HCT116 (cell line): ENCODE results near the gene KCMF1. TPM values are rescaled to one million over a fixed set of nuclear protein-coding genes. Genes with fewer than 3 reads are reported as not detected.

ENCODE experiments used
- ATAC-seq: fragments of 200-7000 bp; cut with Tn5 transposase; 2 replicates; pipeline ENCODE4 v1.9.1; 2020; ENCODE audit warnings: mild to moderate bottlenecking, moderate library complexity
- BruUV-seq: library from RNA; stranded (reverse); fragments of 400-500 nt; replicated peaks from 2 replicates; lab custom pipeline; 2021; lab: Mats Ljungman, UMichigan
- CTCF ChIA-PET: fragments of 300-600 bp; sonication (Branson Sonifier 250); formaldehyde crosslinking; loops from one replicate; lab custom pipeline; 2021; ENCODE audit warnings: antibody characterized with exemption; lab: Charles Lee
- POLR2A ChIA-PET: fragments of 300-600, 350-600 bp; sonication (Branson Sonifier 250); formaldehyde crosslinking; loops from one replicate; lab custom pipeline; 2021; ENCODE audit warnings: antibody characterized with exemption; lab: Charles Lee
- RAD21 ChIA-PET, 2 experiments: fragments of 300-600 bp; sonication (Branson Sonifier 250); formaldehyde crosslinking; loops; one replicate each; lab custom pipeline; 2023; ENCODE audit warnings: low total read pairs in 2 of 2; ENCODE audit not compliant: uncharacterized antibody in 2 of 2, unreplicated experiment in 2 of 2, low non-redundant PET in 1 of 2; lab: Charles Lee
- DNase-seq: peaks from one replicate; pipeline ENCODE4 v3.0.0-alpha.2; 2010; ENCODE audit warnings: low read depth, low spot score
- H2AFZ ChIP-seq: fragments of 200-600 bp; shearing (Covaris generic), sonication (generic); 2 replicates; pipeline ENCODE4 v1.6.1; 2017; ENCODE audit warnings: low read depth, mixed run types, mixed read lengths, antibody characterized with exemption, low read length; ENCODE audit not compliant: poor library complexity, severe bottlenecking
- H3K27ac ChIP-seq: 2 replicates; pipeline ENCODE4 v1.5.1; 2012; ENCODE audit warnings: low read depth, low read length
- H3K27me3 ChIP-seq: fragments of 200-600 bp; sonication (generic); 2 replicates; pipeline ENCODE4 v1.6.1; 2016; ENCODE audit warnings: mixed run types, low read length, mixed read lengths; ENCODE audit not compliant: insufficient read depth
- H3K36me3 ChIP-seq, 2 experiments: fragments of 200-500 bp in 1 of 2; fragments of 200-600 bp in 1 of 2; sonication (Bioruptor generic) in 1 of 2; sonication (generic) in 1 of 2; 2 replicates each; pipeline versions ENCODE4 v1.5.1 to v1.6.1; 2014 to 2016; ENCODE audit warnings: low read length in 2 of 2, inconsistent platforms in 1 of 2, mixed read lengths in 1 of 2, mixed run types in 1 of 2; ENCODE audit not compliant: insufficient read depth in 2 of 2, control insufficient read depth in 1 of 2
- H3K4me1 ChIP-seq, 2 experiments: fragments of 200-600 bp in 1 of 2; sonication (generic) in 1 of 2; 2 replicates each; pipeline versions ENCODE4 v1.5.1 to v1.6.1; 2012 to 2017; ENCODE audit warnings: low read length in 2 of 2, inconsistent platforms in 1 of 2, mild to moderate bottlenecking in 1 of 2, mixed read lengths in 1 of 2, mixed run types in 1 of 2, moderate library complexity in 1 of 2; ENCODE audit not compliant: insufficient read depth in 2 of 2, control insufficient read depth in 1 of 2
- H3K4me2 ChIP-seq: fragments of 200-600 bp; sonication (generic); 2 replicates; pipeline ENCODE4 v1.6.1; 2017; ENCODE audit warnings: mixed run types, low read length, mixed read lengths
- H3K4me3 ChIP-seq, 2 experiments: fragments of 200-600 bp in 1 of 2; sonication (generic) in 1 of 2; replicated peaks in 1 of 2; 2 replicates each; pipeline ENCODE4 v1.5.1; 2011 to 2016; ENCODE audit warnings: low read length in 2 of 2, control low read depth in 1 of 2, low read depth in 1 of 2, mild to moderate bottlenecking in 1 of 2, mixed read lengths in 1 of 2, mixed run types in 1 of 2
- H3K79me2 ChIP-seq: fragments of 200-600 bp; sonication (generic); 2 replicates; pipeline ENCODE4 v1.6.1; 2017; ENCODE audit warnings: mild to moderate bottlenecking, mixed run types, low read length, moderate library complexity, mixed read lengths; ENCODE audit not compliant: insufficient read depth
- H3K9ac ChIP-seq: fragments of 200-600 bp; sonication (generic); 2 replicates; pipeline ENCODE4 v1.6.1; 2016; ENCODE audit warnings: low read length, mixed read lengths
- H3K9me2 ChIP-seq: fragments of 200-600 bp; sonication (generic), shearing (Covaris generic); 2 replicates; pipeline ENCODE4 v1.6.1; 2017; ENCODE audit warnings: mixed run types, mild to moderate bottlenecking, moderate library complexity; ENCODE audit not compliant: insufficient read depth
- H3K9me3 ChIP-seq, 2 experiments: fragments of 200-500 bp in 1 of 2; fragments of 200-600 bp in 1 of 2; sonication (Bioruptor generic) in 1 of 2; sonication (generic) in 1 of 2; 2 replicates each; pipeline ENCODE4 v1.6.1; 2014 to 2017; ENCODE audit warnings: low read length in 2 of 2, mixed read lengths in 2 of 2, inconsistent platforms in 1 of 2, low read depth in 1 of 2, mild to moderate bottlenecking in 1 of 2, mixed run types in 1 of 2, moderate library complexity in 1 of 2; ENCODE audit not compliant: control insufficient read depth in 1 of 2, insufficient read depth in 1 of 2
- H4K20me1 ChIP-seq: fragments of 200-600 bp; sonication (generic), shearing (Covaris generic); 2 replicates; pipeline ENCODE4 v1.6.1; 2017; ENCODE audit warnings: mixed run types, mild to moderate bottlenecking, moderate library complexity; ENCODE audit not compliant: insufficient read depth
- CBX3 ChIP-seq: IDR thresholded peaks from 2 replicates; pipeline ENCODE4 v1.6.1; 2012; ENCODE audit warnings: low read depth
- CEBPB ChIP-seq: IDR thresholded peaks from 2 replicates; pipeline ENCODE4 v1.6.1; 2012; ENCODE audit warnings: low read depth
- EGR1 ChIP-seq: IDR thresholded peaks from 2 replicates; pipeline ENCODE4 v1.6.1; 2012; ENCODE audit warnings: low read depth
- ELF1 ChIP-seq: IDR thresholded peaks from 2 replicates; pipeline ENCODE4 v1.6.1; 2012; ENCODE audit warnings: low read depth, borderline replicate concordance
- EZH2phosphoT487 ChIP-seq: fragments of 200-600 bp; IDR thresholded peaks from 2 replicates; pipeline ENCODE4 v1.6.1; 2018; ENCODE audit warnings: antibody characterized with exemption, borderline replicate concordance
- FOSL1 ChIP-seq: IDR thresholded peaks from 2 replicates; pipeline ENCODE4 v1.6.1; 2012; ENCODE audit warnings: low read depth
- JUND ChIP-seq: IDR thresholded peaks from 2 replicates; pipeline ENCODE4 v1.6.1; 2012
- POLR2A ChIP-seq: IDR thresholded peaks from 2 replicates; pipeline ENCODE4 v1.7.0; 2011; ENCODE audit warnings: borderline replicate concordance; ENCODE audit not compliant: insufficient read depth, insufficient read length; ENCODE audit errors: extremely low read depth
- POLR2AphosphoS5 ChIP-seq: IDR thresholded peaks from 2 replicates; pipeline ENCODE4 v1.6.1; 2011; ENCODE audit warnings: mild to moderate bottlenecking, low read depth, low read length, moderate library complexity
- SP1 ChIP-seq: IDR thresholded peaks from 2 replicates; pipeline ENCODE4 v1.6.1; 2012; ENCODE audit warnings: low read depth
- SRF ChIP-seq: IDR thresholded peaks from 2 replicates; pipeline ENCODE4 v1.6.1; 2012; ENCODE audit warnings: low read depth
- TCF7L2 ChIP-seq: IDR thresholded peaks from 2 replicates; pipeline ENCODE4 v1.7.0; 2011; ENCODE audit warnings: borderline replicate concordance, inconsistent platforms; ENCODE audit not compliant: insufficient read depth, insufficient read length; ENCODE audit errors: extremely low read depth
- intact Hi-C: fragments of 100-400 bp; cut with micrococcal nuclease; formaldehyde crosslinking; loops from 2 replicates; pipeline ENCODE4 v1.10.0; 2022
- total RNA-seq: library from RNA; stranded (reverse); gene quantifications from one replicate; pipeline ENCODE4 v1.2.1, GENCODE V29; 2021; ENCODE audit not compliant: unreplicated experiment
- TF ChIP-seq, protein P1 (sequence below), 3 experiments: fragments of 200-600 bp in 1 of 3; sonication (generic) in 1 of 3; IDR thresholded peaks in 2 of 3; conservative IDR thresholded peaks in 1 of 3; 2 replicates each; pipeline ENCODE4 v1.5.1; 2012 to 2017; ENCODE audit warnings: low read depth in 2 of 3, low read length in 2 of 3, antibody characterized with exemption in 1 of 3, borderline replicate concordance in 1 of 3, control low read depth in 1 of 3, mild to moderate bottlenecking in 1 of 3, mixed read lengths in 1 of 3, mixed run types in 1 of 3, moderate library complexity in 1 of 3; ENCODE audit not compliant: insufficient read depth in 1 of 3
- TF ChIP-seq, protein P2 (sequence below): IDR thresholded peaks from 2 replicates; pipeline ENCODE4 v1.6.1; 2012
- TF ChIP-seq, protein P3 (sequence below): IDR thresholded peaks from 2 replicates; pipeline ENCODE4 v1.6.1; 2011; ENCODE audit warnings: mild to moderate bottlenecking, low read length, moderate library complexity; ENCODE audit not compliant: insufficient replicate concordance; ENCODE audit errors: extremely low read depth

KCMF1 gene
- total RNA-seq, 1 experiment from 2014 or later, result 119 TPM

DNA sequence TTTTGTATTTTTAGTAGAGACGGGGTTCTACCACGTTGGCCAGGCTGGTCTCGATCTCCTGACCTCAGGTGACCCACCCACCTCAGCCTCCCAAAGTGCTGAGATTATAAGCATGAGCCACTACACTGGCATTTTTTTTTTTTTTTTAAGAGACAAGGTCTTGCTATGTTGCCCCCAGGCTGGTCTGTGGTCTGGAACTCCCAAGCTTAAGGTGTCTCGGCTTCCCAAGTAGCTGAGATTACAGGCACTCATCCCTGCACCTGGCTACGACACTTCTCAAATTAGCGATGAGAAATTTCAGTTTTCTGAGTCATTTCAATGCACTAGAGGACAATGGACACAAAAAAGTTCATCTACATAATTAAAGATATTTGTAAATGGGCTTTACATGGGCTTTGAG is 125.7 kb downstream of the KCMF1 start (continued):
- TF ChIP-seq, protein P1, sequence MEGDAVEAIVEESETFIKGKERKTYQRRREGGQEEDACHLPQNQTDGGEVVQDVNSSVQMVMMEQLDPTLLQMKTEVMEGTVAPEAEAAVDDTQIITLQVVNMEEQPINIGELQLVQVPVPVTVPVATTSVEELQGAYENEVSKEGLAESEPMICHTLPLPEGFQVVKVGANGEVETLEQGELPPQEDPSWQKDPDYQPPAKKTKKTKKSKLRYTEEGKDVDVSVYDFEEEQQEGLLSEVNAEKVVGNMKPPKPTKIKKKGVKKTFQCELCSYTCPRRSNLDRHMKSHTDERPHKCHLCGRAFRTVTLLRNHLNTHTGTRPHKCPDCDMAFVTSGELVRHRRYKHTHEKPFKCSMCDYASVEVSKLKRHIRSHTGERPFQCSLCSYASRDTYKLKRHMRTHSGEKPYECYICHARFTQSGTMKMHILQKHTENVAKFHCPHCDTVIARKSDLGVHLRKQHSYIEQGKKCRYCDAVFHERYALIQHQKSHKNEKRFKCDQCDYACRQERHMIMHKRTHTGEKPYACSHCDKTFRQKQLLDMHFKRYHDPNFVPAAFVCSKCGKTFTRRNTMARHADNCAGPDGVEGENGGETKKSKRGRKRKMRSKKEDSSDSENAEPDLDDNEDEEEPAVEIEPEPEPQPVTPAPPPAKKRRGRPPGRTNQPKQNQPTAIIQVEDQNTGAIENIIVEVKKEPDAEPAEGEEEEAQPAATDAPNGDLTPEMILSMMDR (IDR thresholded peaks at IDR 0.05 in 2 of 3, conservative IDR thresholded peaks at IDR 0.05 in 1 of 3; ENCODE audit: borderline replicate concordance in 1 of 3, insufficient read depth in 1 of 3, low read depth in 2 of 3, low read length in 2 of 3), result no peak
- TF ChIP-seq, protein P2, sequence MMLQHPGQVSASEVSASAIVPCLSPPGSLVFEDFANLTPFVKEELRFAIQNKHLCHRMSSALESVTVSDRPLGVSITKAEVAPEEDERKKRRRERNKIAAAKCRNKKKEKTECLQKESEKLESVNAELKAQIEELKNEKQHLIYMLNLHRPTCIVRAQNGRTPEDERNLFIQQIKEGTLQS, result no peak
- TF ChIP-seq ELF1 (no peak), JUND (no peak), EGR1 (no peak), EZH2phosphoT487 (no peak), POLR2AphosphoS5 (no peak)

DNA sequence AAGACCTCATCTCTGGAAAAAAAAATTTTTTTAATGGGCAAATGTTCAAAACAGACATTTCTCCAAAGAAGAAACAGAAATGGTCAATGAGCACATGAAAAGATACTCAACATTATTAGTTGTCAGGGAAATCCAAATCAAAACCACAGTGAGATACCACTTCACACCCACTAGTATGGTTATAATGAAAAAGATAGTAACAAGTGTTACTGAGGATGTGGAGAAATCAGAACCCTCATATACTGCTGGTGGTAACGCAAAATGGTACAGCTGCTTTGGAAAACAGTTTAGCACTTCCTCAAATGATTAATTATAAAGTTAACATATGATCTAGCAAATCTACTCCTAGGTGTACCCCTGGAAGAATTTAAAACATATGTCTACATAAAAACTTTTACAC is 133.3 kb downstream of the KCMF1 start:
- TF ChIP-seq FOSL1 (no peak), CEBPB (no peak), POLR2A (no peak), SP1 (no peak), CBX3 (no peak), TCF7L2 (no peak), EGR1 (no peak), SRF (no peak)
- TF ChIP-seq, protein P1 (IDR thresholded peaks at IDR 0.05 in 2 of 3, conservative IDR thresholded peaks at IDR 0.05 in 1 of 3; ENCODE audit: borderline replicate concordance in 1 of 3, insufficient read depth in 1 of 3, low read depth in 2 of 3, low read length in 2 of 3), result no peak
- TF ChIP-seq, protein P3, sequence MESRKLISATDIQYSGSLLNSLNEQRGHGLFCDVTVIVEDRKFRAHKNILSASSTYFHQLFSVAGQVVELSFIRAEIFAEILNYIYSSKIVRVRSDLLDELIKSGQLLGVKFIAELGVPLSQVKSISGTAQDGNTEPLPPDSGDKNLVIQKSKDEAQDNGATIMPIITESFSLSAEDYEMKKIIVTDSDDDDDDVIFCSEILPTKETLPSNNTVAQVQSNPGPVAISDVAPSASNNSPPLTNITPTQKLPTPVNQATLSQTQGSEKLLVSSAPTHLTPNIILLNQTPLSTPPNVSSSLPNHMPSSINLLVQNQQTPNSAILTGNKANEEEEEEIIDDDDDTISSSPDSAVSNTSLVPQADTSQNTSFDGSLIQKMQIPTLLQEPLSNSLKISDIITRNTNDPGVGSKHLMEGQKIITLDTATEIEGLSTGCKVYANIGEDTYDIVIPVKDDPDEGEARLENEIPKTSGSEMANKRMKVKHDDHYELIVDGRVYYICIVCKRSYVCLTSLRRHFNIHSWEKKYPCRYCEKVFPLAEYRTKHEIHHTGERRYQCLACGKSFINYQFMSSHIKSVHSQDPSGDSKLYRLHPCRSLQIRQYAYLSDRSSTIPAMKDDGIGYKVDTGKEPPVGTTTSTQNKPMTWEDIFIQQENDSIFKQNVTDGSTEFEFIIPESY, result no peak
- intact Hi-C loops, result no loop called here

More for the DNA sequence above, 133.3 kb downstream of the KCMF1 start:
- Histone ChIP-seq H2AFZ (no peak overlapping the region), H3K9me2 (no peaks in the 10 kb centered on the region), H3K36me3 (no peaks in the 10 kb centered on the region), H3K79me2 (no peaks in the 10 kb centered on the region), H3K27ac (no peak overlapping the region), H3K4me2 (no peak overlapping the region), H4K20me1 (no peaks in the 10 kb centered on the region), H3K4me1 (no peaks in the 10 kb centered on the region), H3K9me3 (no peaks in the 10 kb centered on the region), H3K27me3 (no peaks in the 10 kb centered on the region), H3K9ac (no peak overlapping the region), H3K4me3 (no peak overlapping the region)
- CTCF ChIA-PET, result no interaction called here
- POLR2A ChIA-PET, result no interaction called here
- BruUV-seq, result no TSS peak
- DNase-seq (no peak), ATAC-seq (no peak)
- RAD21 ChIA-PET, result no interaction called here
